Esophagus mucosa (tissue), 1 donor: ENCODE results near the gene USP31. TPM values are rescaled to one million over a fixed set of nuclear protein-coding genes. Genes with fewer than 3 reads are reported as not detected.
"Not testable (repeated sequence)": the region's sequence is repeated elsewhere in the genome, so short reads cannot be mapped to it uniquely, and the experiment has no call there.

Experiments used
- ATAC-seq: fragments of 200-7000 bp; cut with Tn5 transposase; one replicate; pipeline ENCODE4 v1.9.1; 2020
- total RNA-seq: library from RNA; stranded (reverse); gene quantifications from one replicate; pipeline ENCODE4 v1.2.4, GENCODE V29; 2023
- donor health status: DM: yes; HTN: yes; CAD: no.

USP31 gene
- total RNA-seq, 1 donor from 2014 or later, result 8.7 TPM

GRCh38 chr16:23131436-23131835 lies 17.8 kb downstream of the USP31 start:
- no peak for ATAC-seq

GRCh38 chr16:23131036-23131435 lies 18.2 kb downstream of the USP31 start:
- ATAC-seq, result no peak

- ATAC-seq, result no peak
Measured at GRCh38 chr16:23129686-23130085, 19.6 kb downstream of the USP31 start.

- ATAC-seq, result no peak
Measured at GRCh38 chr16:23128056-23128455, 21.2 kb downstream of the USP31 start.

- ATAC-seq, result no peak
Measured at GRCh38 chr16:23125277-23125676, 24.0 kb downstream of the USP31 start.

- peak; percentile 93 for ATAC-seq
Measured at GRCh38 chr16:23124315-23124714, 24.9 kb downstream of the USP31 start.

GRCh38 chr16:23122144-23122543 lies 27.1 kb downstream of the USP31 start:
- ATAC-seq, result no peak

- no peak for ATAC-seq
Measured at GRCh38 chr16:23121024-23121423, 28.2 kb downstream of the USP31 start.

- no peak for ATAC-seq
Measured at GRCh38 chr16:23120562-23120961, 28.7 kb downstream of the USP31 start.

GRCh38 chr16:23119570-23119969 lies 29.7 kb downstream of the USP31 start:
- no peak for ATAC-seq

GRCh38 chr16:23114131-23114904 lies 34.9 kb downstream of the USP31 start:
- ATAC-seq, result no peak

- no peak for ATAC-seq
Measured at GRCh38 chr16:23113185-23113584, 36.1 kb downstream of the USP31 start.

GRCh38 chr16:23110257-23110899 lies 38.9 kb downstream of the USP31 start:
- ATAC-seq, result peak; percentile 53

- ATAC-seq, result no peak
Measured at GRCh38 chr16:23107936-23108335, 41.3 kb downstream of the USP31 start.

GRCh38 chr16:23107117-23107516 lies 42.1 kb downstream of the USP31 start:
- ATAC-seq, result no peak

GRCh38 chr16:23105309-23105708 lies 43.9 kb downstream of the USP31 start:
- ATAC-seq, result no peak

GRCh38 chr16:23104032-23104955 lies 45.0 kb downstream of the USP31 start:
- no peak for ATAC-seq

GRCh38 chr16:23103603-23104002 lies 45.6 kb downstream of the USP31 start:
- no peak for ATAC-seq

- ATAC-seq, result no peak
Measured at GRCh38 chr16:23101012-23101550, 48.2 kb downstream of the USP31 start.

GRCh38 chr16:23096450-23096849 lies 52.8 kb downstream of the USP31 start:
- ATAC-seq, result not testable (repeated sequence)

GRCh38 chr16:23094136-23094535 lies 55.1 kb downstream of the USP31 start:
- not testable (repeated sequence) for ATAC-seq

GRCh38 chr16:23092801-23093117 lies 56.5 kb downstream of the USP31 start:
- no peak for ATAC-seq
